ENCODE data around the gene XXYLT1. TPM values are rescaled to one million over a fixed set of nuclear protein-coding genes. Genes with fewer than 3 reads are reported as not detected.
"Not testable (repeated sequence)": the region's sequence is repeated elsewhere in the genome, so short reads cannot be mapped to it uniquely, and the experiment has no call there.

XXYLT1 gene
- total RNA-seq, 1 experiment from 2014 or later = 30.1 TPM

DNA sequence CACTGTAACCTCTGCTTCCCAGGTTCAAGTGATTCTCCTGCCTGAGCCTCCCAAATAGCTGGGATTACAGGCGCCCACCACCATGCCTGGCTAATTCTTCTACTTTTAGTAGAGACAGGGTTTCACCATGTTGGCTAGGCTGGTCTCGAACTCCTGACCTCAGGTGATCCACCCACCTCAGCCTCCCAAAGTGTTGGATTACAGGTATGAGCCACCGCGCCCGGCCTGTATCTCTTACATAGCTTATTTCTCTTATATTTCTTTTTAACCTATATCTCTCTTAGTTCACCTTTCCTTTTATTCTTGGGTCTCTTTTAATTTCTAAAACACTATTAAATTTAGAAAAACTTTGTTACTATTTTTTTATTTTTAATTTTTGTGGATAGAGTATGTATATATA is 42.1 kb downstream of the XXYLT1 start:
- DNase-seq (ENCODE audit: low read depth) = not testable (repeated sequence)

DNA sequence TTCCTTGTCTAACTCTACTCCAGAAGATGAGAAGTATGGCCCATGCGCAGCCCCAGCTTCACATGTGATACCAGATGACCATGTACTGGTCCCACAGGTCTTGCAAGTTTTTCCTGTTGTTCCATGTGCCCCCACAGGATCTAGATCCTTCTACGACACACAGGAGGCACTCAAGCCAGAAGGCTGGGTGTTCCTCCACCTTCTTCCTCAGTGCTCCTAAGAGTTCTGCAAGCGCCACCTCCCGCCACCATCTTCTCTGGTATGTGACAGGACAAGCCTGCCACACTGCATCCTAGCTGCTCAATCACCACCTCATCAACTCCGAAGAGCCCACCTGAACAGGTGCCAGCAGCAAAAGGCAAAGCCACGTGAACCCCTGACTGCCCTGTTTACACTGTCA is 43.1 kb downstream of the XXYLT1 start:
- no peak for DNase-seq (ENCODE audit: low read depth)

DNA sequence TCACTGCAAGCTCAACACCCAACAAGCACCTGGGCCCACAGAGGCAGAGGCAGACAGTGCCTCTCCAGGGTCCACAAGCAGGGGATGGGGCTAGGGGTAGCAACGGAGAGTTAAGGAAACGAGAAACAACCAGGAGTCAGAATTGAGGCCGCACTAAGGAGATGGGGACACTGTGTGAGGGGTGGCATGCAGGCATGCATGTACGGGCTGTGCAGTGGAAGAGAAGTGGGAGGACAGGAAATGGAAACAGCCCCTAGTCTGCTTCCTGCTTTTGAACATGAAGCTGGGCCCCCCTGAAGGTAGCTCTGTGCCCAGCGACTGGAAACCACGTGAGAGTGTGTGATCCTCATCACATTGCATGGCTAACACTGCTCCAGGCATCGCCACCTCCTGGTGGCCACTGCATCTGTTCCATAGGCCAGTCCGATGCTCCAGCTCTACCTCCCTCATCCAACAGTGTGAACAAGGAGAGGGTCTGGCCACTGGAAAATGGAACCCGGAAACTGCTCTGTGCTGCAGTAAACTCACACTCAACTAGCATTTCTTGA is 44.0 kb downstream of the XXYLT1 start:
- DNase-seq (ENCODE audit: low read depth) = peak; percentile 23

DNA sequence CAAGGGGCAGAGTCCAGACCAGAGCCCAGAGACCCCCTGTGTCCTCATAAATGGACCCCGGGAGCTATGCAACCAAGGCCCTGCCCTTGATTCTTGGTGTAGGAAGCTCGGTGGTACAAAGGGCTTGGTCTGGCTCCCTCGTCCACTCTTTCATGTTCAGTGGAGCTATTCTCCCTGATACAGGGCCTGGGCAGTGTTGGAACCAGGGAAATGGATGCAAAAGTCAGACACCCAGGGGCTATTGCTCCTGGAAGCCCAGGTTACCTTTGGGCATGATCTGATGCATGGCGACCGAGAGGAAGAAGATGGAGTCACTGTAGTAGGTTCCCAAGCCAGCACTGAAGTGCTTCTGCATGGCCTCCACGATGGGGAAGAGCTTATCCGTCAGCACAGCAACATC is 44.5 kb downstream of the XXYLT1 start:
- no peak for DNase-seq (ENCODE audit: low read depth)

DNA sequence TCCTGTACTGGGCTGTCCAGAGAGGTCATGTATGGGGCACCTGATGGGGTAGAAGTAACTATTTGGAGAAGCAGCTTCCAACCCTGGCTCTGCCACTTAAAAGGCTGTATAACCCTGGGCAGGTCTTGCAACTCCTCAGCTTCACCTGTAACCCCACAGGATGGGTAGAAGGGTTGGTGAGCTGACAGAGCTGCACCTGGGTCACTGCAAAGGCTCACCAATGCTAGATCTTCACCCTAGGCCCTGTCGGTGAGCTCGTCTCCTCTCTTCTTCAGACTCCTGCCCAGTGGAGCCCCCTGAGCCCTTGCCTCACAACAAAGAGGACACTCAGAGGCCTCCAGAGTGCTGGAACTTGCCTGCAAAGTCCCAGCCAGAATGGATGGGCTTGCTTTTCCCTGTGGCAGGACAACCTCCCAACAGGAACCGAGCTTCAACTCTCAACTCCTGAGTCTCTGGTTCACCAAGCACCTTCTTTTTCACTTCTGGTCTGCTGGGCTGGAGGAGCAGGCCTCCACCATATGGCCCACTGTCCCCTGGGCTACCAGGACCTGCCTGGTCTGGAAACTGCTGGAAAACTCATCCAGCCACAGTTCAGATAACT is 45.9 kb downstream of the XXYLT1 start:
- DNase-seq (ENCODE audit: low read depth) = no peak

DNA sequence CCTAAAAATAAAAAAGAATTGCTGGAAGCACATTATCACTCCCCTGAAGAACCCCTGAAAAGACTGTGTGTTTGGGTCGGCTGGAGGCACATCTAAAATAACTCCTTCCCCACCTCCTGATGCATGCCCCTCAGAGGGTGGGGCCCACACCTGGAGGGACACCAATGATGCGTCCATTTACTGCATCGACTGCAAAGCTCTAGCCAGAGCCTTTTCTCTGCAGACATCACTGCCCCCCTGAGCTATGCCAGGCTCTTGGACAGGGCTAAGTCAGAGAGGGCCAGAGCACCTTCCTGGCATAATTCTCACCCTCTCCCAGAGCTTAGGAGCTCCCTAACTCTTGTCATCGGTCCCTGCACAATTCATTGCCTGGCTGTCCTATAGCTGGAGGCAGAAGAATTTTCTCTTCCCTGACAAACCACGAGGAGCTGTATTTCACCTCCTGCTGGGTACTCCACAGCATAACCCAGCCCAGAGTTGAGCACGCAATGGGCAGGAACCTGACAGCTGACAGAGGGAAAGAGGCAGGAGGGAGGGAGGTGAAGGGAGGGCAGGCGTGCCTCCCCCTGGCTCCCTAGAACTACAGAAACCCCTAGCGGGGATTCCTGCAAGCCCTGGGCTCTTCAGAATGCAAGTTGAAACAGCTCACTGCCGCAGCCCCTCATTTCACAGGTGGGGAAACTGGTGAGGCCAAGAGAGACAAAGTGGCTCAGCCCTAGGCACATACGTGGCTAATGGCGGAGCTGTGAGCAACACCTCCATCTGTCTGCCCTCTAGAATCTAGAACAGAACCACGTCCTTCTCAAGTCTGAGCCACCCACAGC is 46.6 kb downstream of the XXYLT1 start:
- no peak for DNase-seq (ENCODE audit: low read depth)

DNA sequence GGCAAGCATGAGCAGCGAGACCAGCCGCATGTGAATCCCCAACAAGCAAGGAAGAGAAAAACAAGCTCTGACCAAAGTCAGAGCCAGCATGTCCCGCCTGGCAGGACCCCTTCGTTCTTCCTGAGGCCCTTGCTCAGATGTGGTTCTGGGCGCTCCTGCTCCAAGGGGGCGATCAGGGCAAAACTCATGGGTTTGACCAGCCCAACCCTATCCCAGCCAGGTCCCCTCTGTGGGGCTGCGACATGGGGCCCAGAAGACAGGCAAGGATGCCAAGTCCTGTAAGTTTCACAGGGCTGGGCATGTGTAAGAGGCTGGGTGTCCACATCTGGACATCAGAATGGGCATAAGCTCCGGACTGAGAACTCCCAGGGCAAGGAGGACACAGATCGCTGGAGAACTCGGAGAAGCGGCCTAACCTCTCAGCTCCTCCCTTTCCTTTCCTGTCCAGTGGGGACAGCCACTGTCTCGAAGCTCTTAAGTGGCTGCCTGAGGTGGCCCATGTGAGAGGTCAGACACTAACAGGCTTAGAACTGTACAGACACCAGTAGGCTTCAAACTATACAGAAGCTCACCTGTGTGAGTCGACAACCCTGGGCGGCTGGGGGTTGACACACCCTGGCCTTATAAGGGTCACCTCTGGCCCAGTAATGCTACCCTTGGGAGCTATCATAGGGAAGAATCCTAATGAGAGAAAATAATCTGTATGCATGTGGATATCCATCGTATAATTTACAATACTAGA is 48.9 kb downstream of the XXYLT1 start:
- no peak for DNase-seq (ENCODE audit: low read depth)

DNA sequence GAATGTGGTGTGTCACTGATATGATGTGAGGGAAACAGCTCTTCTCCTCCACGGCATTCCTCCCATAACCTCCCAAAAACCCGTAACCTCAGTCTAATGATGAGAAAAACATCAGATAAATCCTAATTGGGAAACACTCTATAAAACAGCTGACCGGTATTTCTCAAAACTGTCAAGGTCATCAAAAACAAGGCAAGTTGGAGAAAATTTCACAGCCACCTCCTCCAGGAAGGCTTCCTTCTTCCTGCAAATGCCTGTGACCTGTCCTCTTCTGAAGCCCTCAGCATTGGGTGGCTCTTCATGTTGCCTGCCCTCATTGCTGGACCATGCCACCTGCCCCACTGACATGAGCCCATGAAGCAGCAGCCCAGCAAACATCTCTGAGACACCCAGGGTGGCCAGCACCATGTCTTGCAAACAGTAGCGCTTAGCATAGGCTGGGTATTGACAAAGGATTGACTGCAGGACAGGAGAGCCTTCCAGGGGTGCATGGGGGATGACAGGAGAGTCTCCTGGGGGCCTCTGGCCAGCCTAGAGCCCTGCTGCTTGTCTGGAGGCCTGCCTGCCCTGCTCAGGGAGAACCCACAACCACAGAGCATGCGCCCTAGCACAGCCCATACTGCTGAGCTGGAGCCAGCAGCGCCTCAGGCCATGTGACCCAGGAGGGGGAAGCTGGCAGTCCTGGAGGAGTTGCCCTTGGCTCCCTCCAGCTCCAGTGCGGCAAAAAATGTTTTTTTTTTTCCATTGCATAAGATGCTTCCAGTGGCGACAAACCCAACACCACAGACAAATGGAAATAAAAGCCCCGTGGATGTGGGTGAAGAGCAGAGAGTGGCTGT is 49.7 kb downstream of the XXYLT1 start:
- DNase-seq (ENCODE audit: low read depth) = no peak

DNA sequence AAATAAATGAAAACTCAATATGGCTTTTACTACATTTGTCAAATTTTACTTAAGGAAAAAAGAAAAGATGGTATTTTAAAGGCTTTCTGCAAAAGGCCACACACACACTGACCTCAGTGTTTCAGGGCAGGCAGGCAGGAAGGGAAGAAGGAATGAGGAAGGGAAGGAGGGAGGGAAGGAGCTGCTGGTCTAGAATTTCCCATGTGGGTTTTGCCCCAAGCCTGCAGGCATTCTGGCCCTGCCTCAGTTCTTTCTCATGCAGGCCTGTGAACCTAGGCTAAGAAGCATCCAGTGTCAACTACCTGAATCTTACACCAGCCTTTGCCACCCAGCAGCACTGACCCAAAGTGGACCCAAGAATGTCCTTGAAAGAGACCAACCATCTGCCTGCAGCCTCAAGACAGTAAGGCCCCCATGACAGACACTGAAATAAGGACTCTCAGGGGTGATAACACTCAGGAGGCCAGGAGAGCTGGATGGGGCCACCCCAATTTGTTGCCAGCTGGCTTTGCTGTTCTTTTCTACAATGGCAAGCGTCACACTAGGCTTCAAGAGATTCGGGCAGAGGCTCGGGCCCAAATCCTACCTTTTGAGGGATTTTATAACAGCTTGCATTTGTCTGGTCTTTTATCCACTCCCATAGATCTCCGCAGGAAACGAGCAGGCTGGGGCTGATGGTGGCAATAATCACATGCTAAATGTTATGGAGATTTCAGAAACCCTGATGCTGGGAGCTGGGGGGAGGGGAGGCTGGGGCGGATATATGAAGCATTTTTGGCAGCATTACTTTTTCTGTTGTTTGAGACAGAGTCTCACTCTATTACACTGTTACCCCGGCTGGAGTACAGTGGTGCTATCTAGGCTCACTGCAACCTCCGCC is 51.4 kb downstream of the XXYLT1 start:
- no peak for DNase-seq (ENCODE audit: low read depth)

DNA sequence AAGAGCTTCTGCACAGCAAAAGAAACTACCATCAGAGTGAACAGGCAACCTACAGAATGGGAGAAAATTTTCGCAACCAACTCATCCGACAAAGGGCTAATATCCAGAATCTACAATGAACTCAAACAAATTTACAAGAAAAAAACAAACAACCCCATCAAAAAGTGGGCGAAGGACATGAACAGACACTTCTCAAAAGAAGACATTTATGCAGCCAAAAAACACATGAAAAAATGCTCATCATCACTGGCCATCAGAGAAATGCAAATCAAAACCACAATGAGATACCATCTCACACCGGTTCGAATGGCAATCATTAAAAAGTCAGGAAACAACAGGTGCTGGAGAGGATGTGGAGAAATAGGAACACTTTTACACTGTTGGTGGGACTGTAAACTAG is 52.6 kb downstream of the XXYLT1 start:
- DNase-seq (ENCODE audit: low read depth) = not testable (repeated sequence)

DNA sequence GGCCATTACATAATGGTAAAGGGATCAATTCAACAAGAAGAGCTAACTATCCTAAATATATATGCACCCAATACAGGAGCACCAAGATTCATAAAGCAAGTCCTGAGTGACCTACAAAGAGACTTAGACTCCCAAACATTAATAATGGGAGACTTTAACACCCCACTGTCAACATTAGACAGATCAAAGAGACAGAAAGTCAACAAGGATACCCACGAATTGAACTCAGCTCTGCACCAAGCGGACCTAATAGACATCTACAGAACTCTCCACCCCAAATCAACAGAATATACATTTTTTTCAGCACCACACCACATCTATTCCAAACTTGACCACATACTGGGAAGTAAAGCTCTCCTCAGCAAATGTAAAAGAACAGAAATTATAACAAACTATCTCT is 55.4 kb downstream of the XXYLT1 start:
- not testable (repeated sequence) for DNase-seq (ENCODE audit: low read depth)

DNA sequence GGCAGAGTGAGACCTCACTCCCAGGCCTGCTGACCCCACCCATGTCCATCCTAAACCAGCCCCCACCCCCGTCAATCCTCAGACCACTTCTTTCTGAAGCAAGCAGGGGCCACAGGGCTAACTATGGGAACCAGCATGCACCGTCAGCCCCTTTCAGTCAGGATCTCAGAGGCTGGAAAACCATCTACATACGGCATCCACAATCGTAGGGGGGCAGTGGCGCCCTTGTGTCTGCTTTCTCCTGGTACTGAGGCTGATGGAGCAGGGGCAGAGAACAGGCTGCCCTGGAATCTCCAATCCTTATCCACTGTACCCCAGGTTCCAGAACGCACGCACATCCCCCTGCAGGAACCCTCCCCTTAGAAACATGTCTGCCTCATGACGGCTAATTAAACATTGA is 56.6 kb downstream of the XXYLT1 start:
- DNase-seq (ENCODE audit: low read depth) = no peak

DNA sequence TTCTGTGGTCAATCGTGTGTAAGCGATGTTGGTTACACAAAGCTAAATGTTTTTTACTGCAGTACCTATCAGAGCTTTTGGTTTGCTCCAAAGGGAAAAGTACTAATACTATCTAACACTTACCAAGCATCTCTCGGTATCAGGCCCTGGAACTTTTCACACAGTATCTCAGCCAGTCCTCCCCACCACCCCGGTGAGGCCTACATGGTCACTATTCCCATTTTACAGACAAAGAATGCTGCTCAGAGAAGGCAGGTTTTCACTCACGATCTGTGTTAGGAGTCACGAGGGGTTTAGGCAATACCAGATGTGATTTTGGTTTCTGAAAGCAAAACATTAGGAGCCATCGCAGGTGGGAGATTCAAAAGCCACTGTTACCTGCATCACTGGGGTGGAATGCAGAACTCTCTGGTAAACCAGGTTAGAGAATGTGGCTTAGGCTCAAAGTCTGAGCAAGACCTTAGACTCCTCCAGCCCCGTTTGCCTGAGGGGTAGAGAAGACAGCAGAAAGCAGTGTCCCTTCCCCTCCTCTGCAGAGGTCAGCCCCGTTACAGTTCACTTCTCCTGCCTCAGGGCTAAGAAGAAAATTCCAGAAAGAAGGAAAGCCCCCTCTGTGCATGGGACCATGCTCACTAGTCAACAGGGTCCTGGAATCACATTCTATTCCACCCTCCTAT is 57.2 kb downstream of the XXYLT1 start:
- DNase-seq (ENCODE audit: low read depth) = no peak

DNA sequence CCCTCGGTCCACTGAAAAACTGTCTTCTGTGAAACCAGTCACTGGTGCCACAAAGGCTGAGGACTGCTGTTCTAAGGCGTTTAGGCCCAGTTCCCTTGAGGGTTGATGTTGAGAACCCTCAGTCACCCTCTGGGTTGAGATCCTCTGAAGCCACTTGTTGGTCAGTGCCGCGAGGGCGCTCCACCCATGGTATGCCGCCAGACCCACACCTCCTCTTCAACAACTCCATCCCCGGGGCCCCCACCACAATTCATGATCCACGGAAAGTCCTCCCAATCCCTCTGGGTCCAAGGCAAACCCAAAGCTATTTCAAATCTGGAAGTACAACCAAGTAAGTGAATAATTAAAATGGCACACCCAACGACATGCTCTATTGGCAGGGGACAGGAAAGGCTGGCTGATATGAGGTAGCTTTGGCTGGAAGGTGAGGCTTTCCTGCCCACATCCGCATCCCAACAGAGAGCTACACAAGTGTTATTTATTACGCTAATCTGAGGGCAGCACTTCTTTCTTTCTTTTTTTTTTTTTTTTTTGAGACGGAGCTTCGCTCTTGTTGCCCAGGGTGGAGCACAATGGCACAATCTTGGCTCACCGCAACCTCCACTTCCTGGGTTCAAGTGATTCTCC is 58.1 kb downstream of the XXYLT1 start:
- DNase-seq (ENCODE audit: low read depth) = no peak

DNA sequence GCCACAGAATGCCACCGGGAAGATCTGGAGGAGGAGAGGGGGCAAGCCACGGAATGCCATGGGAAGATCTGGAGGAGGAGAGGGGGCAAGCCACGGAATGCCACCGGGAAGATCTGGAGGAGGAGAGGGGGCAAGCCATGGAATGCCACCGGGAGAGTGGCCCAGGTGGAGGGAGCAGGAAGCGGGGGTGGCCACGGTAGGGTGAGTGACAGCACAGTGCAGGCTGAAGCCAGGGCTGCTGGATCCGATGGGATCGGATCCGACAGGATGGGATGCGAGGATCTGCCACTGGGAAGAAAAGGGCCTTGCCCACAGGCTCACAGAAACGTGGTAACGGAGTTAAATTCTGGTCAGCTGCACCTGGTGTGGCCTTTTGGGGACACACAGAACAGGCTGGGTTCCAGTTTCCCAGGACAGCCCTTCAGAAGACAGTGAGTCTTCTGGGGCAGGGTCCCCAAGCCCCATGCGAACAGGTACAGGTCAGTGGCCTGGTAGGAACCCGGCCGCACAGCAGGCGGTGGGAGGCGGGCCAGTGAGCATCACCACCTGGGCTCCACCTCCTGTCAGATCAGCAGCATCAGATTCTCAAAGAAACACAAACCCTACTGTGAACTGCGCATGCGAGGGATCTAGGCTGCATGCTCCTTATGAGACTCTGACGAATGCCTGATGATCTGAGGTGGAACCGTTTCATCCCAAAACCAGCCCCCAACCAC is 58.8 kb downstream of the XXYLT1 start:
- DNase-seq (ENCODE audit: low read depth) = no peak

DNA sequence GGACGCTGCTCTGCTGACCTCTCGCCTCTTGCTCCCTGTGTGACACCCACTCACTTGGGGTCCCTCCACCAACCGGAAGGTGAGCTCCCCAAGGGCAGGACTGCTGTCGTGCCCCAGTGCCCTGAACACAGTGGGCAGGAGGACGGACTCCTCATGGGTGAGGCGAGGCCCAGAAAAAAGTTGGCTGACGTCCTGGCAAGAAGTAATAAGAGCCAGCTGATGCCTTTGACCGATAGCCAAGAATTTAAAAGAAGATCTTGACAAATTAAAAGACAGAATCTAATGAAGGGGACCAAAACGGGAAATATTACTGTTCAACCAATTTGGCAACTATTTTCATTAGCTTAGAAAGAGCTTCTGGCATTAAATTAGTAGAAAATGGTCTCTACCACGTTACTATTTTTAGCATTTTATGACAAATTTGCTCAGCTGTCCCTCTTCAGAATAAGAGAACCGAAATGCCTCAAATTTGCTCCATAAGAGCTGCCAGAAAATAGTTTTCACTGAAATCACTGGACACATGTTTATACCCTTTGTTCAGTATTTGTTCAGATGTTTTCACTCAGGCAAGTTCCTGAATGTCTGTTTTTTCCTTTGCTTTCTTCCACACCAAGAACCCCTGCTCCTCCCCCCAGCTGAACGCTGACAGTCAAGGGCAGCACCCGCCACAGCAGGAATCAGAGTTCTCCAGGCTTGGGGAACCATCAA is 60.5 kb downstream of the XXYLT1 start:
- DNase-seq (ENCODE audit: low read depth) = no peak

DNA sequence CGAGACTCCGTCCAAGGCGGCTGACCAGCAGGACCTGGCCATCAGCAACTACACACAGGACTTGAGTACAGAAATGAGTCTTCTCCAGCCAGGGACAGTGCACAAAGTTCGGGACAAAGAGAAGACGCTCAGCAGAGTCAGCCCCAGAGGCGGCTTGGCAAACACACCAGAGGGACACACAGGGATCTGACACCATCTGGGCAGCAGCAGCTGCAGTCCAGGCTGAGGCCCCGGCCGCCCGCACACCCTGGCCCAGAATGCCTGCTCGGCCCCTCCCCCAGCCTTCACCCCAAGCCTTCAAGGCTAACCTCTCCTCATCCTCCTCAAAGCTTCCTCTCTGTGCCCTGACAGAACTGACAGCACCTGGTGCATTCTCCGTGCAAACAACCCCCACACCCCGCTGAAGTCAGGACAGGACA is 61.1 kb downstream of the XXYLT1 start:
- DNase-seq (ENCODE audit: low read depth) = no peak

Measured in HT1080 (cell line).